SK-N-SH (cell line): ENCODE measurements around the gene CACNG7.

Source experiments
- CTCF ChIP-seq: fragments of 200-600 bp; sonication (generic); IDR thresholded peaks from 2 replicates; pipeline ENCODE4 v1.6.1; 2017; ENCODE audit warnings: antibody characterized with exemption, mild to moderate bottlenecking, moderate library complexity
- EP300 ChIP-seq, 2 experiments: IDR thresholded peaks; 2 replicates each; pipeline versions ENCODE4 v1.4.0 to v1.6.1; 2012; ENCODE audit warnings: borderline replicate concordance in 1 of 2, low read depth in 1 of 2, low read length in 1 of 2
- GABPA ChIP-seq: IDR thresholded peaks from 2 replicates; pipeline ENCODE4 v1.4.0; 2012; ENCODE audit warnings: low read depth, mild to moderate bottlenecking
- MAX ChIP-seq: IDR thresholded peaks from 2 replicates; pipeline ENCODE4 v1.4.0; 2012; ENCODE audit warnings: low read depth
- POLR2AphosphoS5 ChIP-seq: IDR thresholded peaks from 2 replicates; pipeline ENCODE4 v1.6.1; 2012; ENCODE audit warnings: low read depth, low read length
- RAD21 ChIP-seq: IDR thresholded peaks from 2 replicates; pipeline ENCODE4 v1.6.1; 2012; ENCODE audit warnings: mild to moderate bottlenecking, low read length
- RCOR1 ChIP-seq: fragments of 150-350 bp; IDR thresholded peaks from 2 replicates; pipeline ENCODE4 v1.6.1; 2017; ENCODE audit warnings: antibody characterized with exemption, low read length
- RFX5 ChIP-seq: IDR thresholded peaks from 2 replicates; pipeline ENCODE4 v1.6.1; 2012; ENCODE audit warnings: mild to moderate bottlenecking, improper control_type of control experiment, low read length
- SIN3A ChIP-seq: IDR thresholded peaks from 2 replicates; pipeline ENCODE4 v1.6.1; 2012; ENCODE audit warnings: low read depth, mild to moderate bottlenecking, low read length, moderate library complexity, borderline replicate concordance
- TEAD4 ChIP-seq: IDR thresholded peaks from 2 replicates; pipeline ENCODE4 v1.4.0; 2012; ENCODE audit warnings: mild to moderate bottlenecking, borderline replicate concordance; ENCODE audit not compliant: insufficient read depth
- TF ChIP-seq, protein P1 (sequence below): IDR thresholded peaks from 2 replicates; pipeline ENCODE4 v1.6.1; 2012; ENCODE audit warnings: mild to moderate bottlenecking, low read depth, low read length, moderate library complexity

- no peak for TF ChIP-seq POLR2AphosphoS5
- no peak for TF ChIP-seq CTCF
- no peak for TF ChIP-seq RFX5
- no peak for TF ChIP-seq TEAD4
- no peak for TF ChIP-seq RAD21
- TF ChIP-seq RCOR1, result no peak
- TF ChIP-seq SIN3A, result no peak
- no peak for TF ChIP-seq MAX
- no peak for TF ChIP-seq GABPA
- TF ChIP-seq, protein P1, sequence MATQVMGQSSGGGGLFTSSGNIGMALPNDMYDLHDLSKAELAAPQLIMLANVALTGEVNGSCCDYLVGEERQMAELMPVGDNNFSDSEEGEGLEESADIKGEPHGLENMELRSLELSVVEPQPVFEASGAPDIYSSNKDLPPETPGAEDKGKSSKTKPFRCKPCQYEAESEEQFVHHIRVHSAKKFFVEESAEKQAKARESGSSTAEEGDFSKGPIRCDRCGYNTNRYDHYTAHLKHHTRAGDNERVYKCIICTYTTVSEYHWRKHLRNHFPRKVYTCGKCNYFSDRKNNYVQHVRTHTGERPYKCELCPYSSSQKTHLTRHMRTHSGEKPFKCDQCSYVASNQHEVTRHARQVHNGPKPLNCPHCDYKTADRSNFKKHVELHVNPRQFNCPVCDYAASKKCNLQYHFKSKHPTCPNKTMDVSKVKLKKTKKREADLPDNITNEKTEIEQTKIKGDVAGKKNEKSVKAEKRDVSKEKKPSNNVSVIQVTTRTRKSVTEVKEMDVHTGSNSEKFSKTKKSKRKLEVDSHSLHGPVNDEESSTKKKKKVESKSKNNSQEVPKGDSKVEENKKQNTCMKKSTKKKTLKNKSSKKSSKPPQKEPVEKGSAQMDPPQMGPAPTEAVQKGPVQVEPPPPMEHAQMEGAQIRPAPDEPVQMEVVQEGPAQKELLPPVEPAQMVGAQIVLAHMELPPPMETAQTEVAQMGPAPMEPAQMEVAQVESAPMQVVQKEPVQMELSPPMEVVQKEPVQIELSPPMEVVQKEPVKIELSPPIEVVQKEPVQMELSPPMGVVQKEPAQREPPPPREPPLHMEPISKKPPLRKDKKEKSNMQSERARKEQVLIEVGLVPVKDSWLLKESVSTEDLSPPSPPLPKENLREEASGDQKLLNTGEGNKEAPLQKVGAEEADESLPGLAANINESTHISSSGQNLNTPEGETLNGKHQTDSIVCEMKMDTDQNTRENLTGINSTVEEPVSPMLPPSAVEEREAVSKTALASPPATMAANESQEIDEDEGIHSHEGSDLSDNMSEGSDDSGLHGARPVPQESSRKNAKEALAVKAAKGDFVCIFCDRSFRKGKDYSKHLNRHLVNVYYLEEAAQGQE, result no peak
- TF ChIP-seq EP300 (IDR thresholded peaks at IDR 0.05; ENCODE audit: borderline replicate concordance in 1 of 2, low read depth in 1 of 2, low read length in 1 of 2), result no peak
These were observed 44.7 kb upstream of the CACNG7 start for GRCh38 chr19:53864308-53864836.
